MM.1S (cell line): ENCODE measurements around the gene EGR4.

Source experiments
- DNase-seq: peaks from one replicate; pipeline ENCODE4 v3.0.0-alpha.2; 2015
- H2AFZ ChIP-seq: fragments of 300-600 bp; sonication (generic); 2 replicates; pipeline ENCODE4 v1.6.0; 2016; ENCODE audit warnings: antibody characterized with exemption, low read length
- H3F3A ChIP-seq: fragments of 300-600 bp; sonication (generic); 2 replicates; pipeline ENCODE4 v1.6.1; 2016; ENCODE audit warnings: mild to moderate bottlenecking, antibody characterized with exemption, low read length, moderate library complexity, mixed read lengths; ENCODE audit not compliant: insufficient read depth
- H3K27ac ChIP-seq: fragments of 300-600 bp; sonication (generic); 2 replicates; pipeline ENCODE4 v1.5.1; 2016; ENCODE audit warnings: mild to moderate bottlenecking, low read length
- H3K27me3 ChIP-seq: fragments of 300-600 bp; sonication (generic); replicated peaks from 2 replicates; pipeline ENCODE4 v1.6.0; 2016; ENCODE audit warnings: low read length; ENCODE audit not compliant: insufficient read depth
- H3K36me3 ChIP-seq: fragments of 300-600 bp; sonication (generic); replicated peaks from 2 replicates; pipeline ENCODE4 v1.6.1; 2016; ENCODE audit warnings: mild to moderate bottlenecking, low read length, mixed read lengths; ENCODE audit not compliant: insufficient read depth
- H3K4me1 ChIP-seq: fragments of 300-600 bp; sonication (generic); 2 replicates; pipeline ENCODE4 v1.6.1; 2016; ENCODE audit warnings: low read length, mixed read lengths
- H3K4me2 ChIP-seq: fragments of 300-600 bp; sonication (generic); 2 replicates; pipeline ENCODE4 v1.6.0; 2016; ENCODE audit warnings: low read depth, low read length
- H3K4me3 ChIP-seq: fragments of 300-600 bp; sonication (generic); 2 replicates; pipeline ENCODE4 v1.5.1; 2016; ENCODE audit warnings: low read length, mixed read lengths
- H3K79me2 ChIP-seq: fragments of 300-600 bp; sonication (generic); 2 replicates; pipeline ENCODE4 v1.6.1; 2016; ENCODE audit warnings: mixed run types, low read length, mixed read lengths
- H3K9ac ChIP-seq: fragments of 300-600 bp; sonication (generic); 2 replicates; pipeline ENCODE4 v1.6.1; 2016; ENCODE audit warnings: low read length, mixed read lengths
- H3K9me2 ChIP-seq: fragments of 300-600 bp; sonication (generic); replicated peaks from 2 replicates; pipeline ENCODE4 v1.6.1; 2016; ENCODE audit warnings: mild to moderate bottlenecking, low read length, mixed read lengths; ENCODE audit not compliant: insufficient read depth
- H3K9me3 ChIP-seq: fragments of 300-600 bp; sonication (generic); replicated peaks from 2 replicates; pipeline ENCODE4 v1.6.1; 2016; ENCODE audit warnings: mild to moderate bottlenecking, low read length, mixed read lengths; ENCODE audit not compliant: insufficient read depth
- H4K20me1 ChIP-seq: fragments of 300-600 bp; sonication (generic); 2 replicates; pipeline ENCODE4 v1.6.1; 2016; ENCODE audit warnings: mild to moderate bottlenecking, low read length, moderate library complexity, mixed read lengths; ENCODE audit not compliant: insufficient read depth
- EZH2 ChIP-seq: fragments of 300-600 bp; sonication (generic); optimal IDR thresholded peaks from 2 replicates; pipeline ENCODE3; 2017; ENCODE audit warnings: low read depth, mild to moderate bottlenecking, antibody characterized with exemption, low read length, mixed read lengths
- EZH2phosphoT487 ChIP-seq: fragments of 300-600 bp; sonication (generic); IDR thresholded peaks from 2 replicates; pipeline ENCODE4 v1.6.1; 2018; ENCODE audit warnings: antibody characterized with exemption, low read length
- TF ChIP-seq, protein P1 (sequence below): fragments of 300-600 bp; sonication (generic); IDR thresholded peaks from 2 replicates; pipeline ENCODE4 v1.5.1; 2016; ENCODE audit warnings: antibody characterized with exemption, low read length, mixed read lengths

The EGR4 gene

GRCh38 chr2:73337828-73338227, 44.5 kb upstream of the EGR4 start:
- no peak overlapping the region for H3K27ac ChIP-seq
- H3K4me1 ChIP-seq: peaks cover 11% of the 10 kb centered on the region
- H3K4me2 ChIP-seq: peak overlapping the region; percentile 31; the same call in 1 of the 2 replicates
- peak overlapping the region; percentile 51; the same call in 1 of the 2 replicates for H2AFZ ChIP-seq
- no peaks in the 10 kb centered on the region for H3K9me3 ChIP-seq
- H3K79me2 ChIP-seq: no peaks in the 10 kb centered on the region
- H3K9ac ChIP-seq: no peak overlapping the region
- no peaks in the 10 kb centered on the region for H3K36me3 ChIP-seq
- peak; percentile 34 for DNase-seq
- H3K4me3 ChIP-seq: no peak overlapping the region
- no peaks in the 10 kb centered on the region for H4K20me1 ChIP-seq
- no peaks in the 10 kb centered on the region for H3K9me2 ChIP-seq
- TF ChIP-seq, protein P1, sequence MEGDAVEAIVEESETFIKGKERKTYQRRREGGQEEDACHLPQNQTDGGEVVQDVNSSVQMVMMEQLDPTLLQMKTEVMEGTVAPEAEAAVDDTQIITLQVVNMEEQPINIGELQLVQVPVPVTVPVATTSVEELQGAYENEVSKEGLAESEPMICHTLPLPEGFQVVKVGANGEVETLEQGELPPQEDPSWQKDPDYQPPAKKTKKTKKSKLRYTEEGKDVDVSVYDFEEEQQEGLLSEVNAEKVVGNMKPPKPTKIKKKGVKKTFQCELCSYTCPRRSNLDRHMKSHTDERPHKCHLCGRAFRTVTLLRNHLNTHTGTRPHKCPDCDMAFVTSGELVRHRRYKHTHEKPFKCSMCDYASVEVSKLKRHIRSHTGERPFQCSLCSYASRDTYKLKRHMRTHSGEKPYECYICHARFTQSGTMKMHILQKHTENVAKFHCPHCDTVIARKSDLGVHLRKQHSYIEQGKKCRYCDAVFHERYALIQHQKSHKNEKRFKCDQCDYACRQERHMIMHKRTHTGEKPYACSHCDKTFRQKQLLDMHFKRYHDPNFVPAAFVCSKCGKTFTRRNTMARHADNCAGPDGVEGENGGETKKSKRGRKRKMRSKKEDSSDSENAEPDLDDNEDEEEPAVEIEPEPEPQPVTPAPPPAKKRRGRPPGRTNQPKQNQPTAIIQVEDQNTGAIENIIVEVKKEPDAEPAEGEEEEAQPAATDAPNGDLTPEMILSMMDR: no peak
- TF ChIP-seq EZH2 (no peak), EZH2phosphoT487 (no peak)
- H3K27me3 ChIP-seq: no peaks in the 10 kb centered on the region
- H3F3A ChIP-seq: no peaks in the 10 kb centered on the region

GRCh38 chr2:73334620-73335019, 41.3 kb upstream of the EGR4 start:
- H3K4me2 ChIP-seq: no peak overlapping the region
- no peaks in the 10 kb centered on the region for H3K9me3 ChIP-seq
- no peak for DNase-seq
- no peaks in the 10 kb centered on the region for H3F3A ChIP-seq
- no peaks in the 10 kb centered on the region for H4K20me1 ChIP-seq
- H3K27me3 ChIP-seq: no peaks in the 10 kb centered on the region
- no peak overlapping the region for H2AFZ ChIP-seq
- H3K9ac ChIP-seq: no peak overlapping the region
- no peaks in the 10 kb centered on the region for H3K9me2 ChIP-seq
- no peak overlapping the region for H3K27ac ChIP-seq
- H3K79me2 ChIP-seq: no peaks in the 10 kb centered on the region
- H3K4me1 ChIP-seq: peaks cover 11% of the 10 kb centered on the region
- TF ChIP-seq EZH2phosphoT487: no peak
- TF ChIP-seq, protein P1: no peak
- no peak for TF ChIP-seq EZH2
- H3K36me3 ChIP-seq: no peaks in the 10 kb centered on the region
- no peak overlapping the region for H3K4me3 ChIP-seq

DNA sequence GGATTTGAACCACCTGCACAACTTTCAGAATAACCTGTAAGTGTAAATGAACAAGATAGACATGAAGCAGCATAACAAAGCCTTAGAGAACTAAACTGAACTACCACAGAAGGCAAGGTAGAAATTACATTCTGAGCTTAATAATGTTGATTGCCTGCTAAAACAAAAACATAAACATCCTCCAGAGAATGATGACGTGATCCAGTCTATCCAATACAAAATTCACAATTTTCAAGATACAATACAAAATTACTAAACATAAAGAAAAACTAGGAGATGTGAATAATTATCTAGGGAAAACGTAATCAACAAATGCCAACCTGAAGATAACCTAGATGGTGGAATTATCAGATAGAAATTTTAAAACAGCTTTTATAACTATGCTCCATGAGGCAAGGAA, 40.7 kb upstream of the EGR4 start:
- DNase-seq: no peak
- H3K4me3 ChIP-seq: no peak overlapping the region

More for the DNA sequence above, 40.7 kb upstream of the EGR4 start:
- H3F3A ChIP-seq: no peaks in the 10 kb centered on the region
- no peaks in the 10 kb centered on the region for H3K9me3 ChIP-seq
- H4K20me1 ChIP-seq: no peaks in the 10 kb centered on the region
- H3K4me1 ChIP-seq: peaks cover 11% of the 10 kb centered on the region
- TF ChIP-seq EZH2: no peak
- TF ChIP-seq EZH2phosphoT487: no peak
- TF ChIP-seq, protein P1: no peak
- H3K79me2 ChIP-seq: no peaks in the 10 kb centered on the region
- no peaks in the 10 kb centered on the region for H3K27me3 ChIP-seq
- H3K27ac ChIP-seq: no peak overlapping the region
- H2AFZ ChIP-seq: no peak overlapping the region
- no peak overlapping the region for H3K4me2 ChIP-seq
- H3K9ac ChIP-seq: no peak overlapping the region
- H3K36me3 ChIP-seq: no peaks in the 10 kb centered on the region
- H3K9me2 ChIP-seq: no peaks in the 10 kb centered on the region
